Suprapubic skin (tissue), 4 donors: ENCODE measurements around the gene SPRYD3.

Source experiments
- CTCF ChIP-seq, 2 donors: fragments of 200-600 bp in 1 of 2; fragments of 450-650 bp in 1 of 2; sonication (generic) in 1 of 2; IDR thresholded peaks; one replicate each; pipeline ENCODE4 v1.5.1; 2016 to 2019; ENCODE audit warnings: antibody characterized with exemption in 2 of 2, mild to moderate bottlenecking in 1 of 2, moderate library complexity in 1 of 2
- EP300 ChIP-seq: sonication (generic); formaldehyde crosslinking; IDR thresholded peaks from one replicate; pipeline ENCODE4 v1.6.1; 2017; ENCODE audit warnings: antibody characterized with exemption
- POLR2AphosphoS5 ChIP-seq, 3 donors: sonication (generic); formaldehyde crosslinking; IDR thresholded peaks; one replicate each; pipeline ENCODE4 v1.6.1; 2017; ENCODE audit warnings: antibody characterized with exemption in 3 of 3

GRCh38 chr12:53070877-53071492, 8.2 kb downstream of the SPRYD3 start:
- TF ChIP-seq EP300 (no peak), CTCF (IDR thresholded peaks at IDR 0.05) (no peak), POLR2AphosphoS5 (IDR thresholded peaks at IDR 0.05) (no peak)
